Upper lobe of left lung (tissue), 6 donors: ENCODE measurements around the gene MCCC1. TPM values are rescaled to one million over a fixed set of nuclear protein-coding genes. Genes with fewer than 3 reads are reported as not detected.

Experiments used
- ATAC-seq, 2 donors: fragments of 200-7000 bp; cut with Tn5 transposase; one replicate each; pipeline ENCODE4 v1.9.1; 2022; ENCODE audit warnings: mild to moderate bottlenecking in 2 of 2, moderate library complexity in 2 of 2; ENCODE audit not compliant: low FRiP score in 2 of 2
- DNase-seq, 2 donors: peaks; one replicate each; pipeline ENCODE4 v3.0.0-alpha.2; 2019 to 2020
- H3K27ac ChIP-seq, 4 donors: fragments of 200-600 bp; sonication (generic); one replicate each; pipeline ENCODE4 v1.5.1; 2016 to 2019
- H3K27me3 ChIP-seq, 4 donors: fragments of 200-600 bp; sonication (generic); one replicate each; pipeline ENCODE4 v1.5.1; 2017 to 2019
- H3K36me3 ChIP-seq, 4 donors: fragments of 200-600 bp; sonication (generic); one replicate each; pipeline ENCODE4 v1.5.1; 2016 to 2019
- H3K4me1 ChIP-seq, 4 donors: fragments of 200-600 bp; sonication (generic); one replicate each; pipeline ENCODE4 v1.5.1; 2018 to 2019
- H3K4me3 ChIP-seq, 4 donors: fragments of 200-600 bp; sonication (generic); one replicate each; pipeline ENCODE4 v1.5.1; 2017 to 2019; ENCODE audit warnings: mild to moderate bottlenecking in 2 of 4, moderate library complexity in 1 of 4
- H3K9me3 ChIP-seq, 4 donors: fragments of 200-600 bp; sonication (generic); one replicate each; pipeline ENCODE4 v1.5.1; 2018 to 2019
- EP300 ChIP-seq, 4 donors: sonication (generic); formaldehyde crosslinking; IDR thresholded peaks; one replicate each; pipeline ENCODE4 v1.5.1; 2017; ENCODE audit warnings: antibody characterized with exemption in 4 of 4, control low read depth in 2 of 4
- POLR2A ChIP-seq, 4 donors: fragments of 450-650 bp; IDR thresholded peaks; one replicate each; pipeline ENCODE4 v1.5.1; 2016 to 2017; ENCODE audit warnings: antibody characterized with exemption in 4 of 4, mild to moderate bottlenecking in 2 of 4
- POLR2AphosphoS5 ChIP-seq, 2 donors: sonication (generic); formaldehyde crosslinking; IDR thresholded peaks; one replicate each; pipeline ENCODE4 v1.5.1; 2017; ENCODE audit warnings: antibody characterized with exemption in 2 of 2
- WGBS, 2 donors: methylation state at CpG; one replicate each; pipeline ENCODE4 v1.1.5; 2017 to 2018; 5-methylcytosine and 5-hydroxymethylcytosine counted together
- total RNA-seq, 6 donors: library from RNA; depleted of rRNA in 4 of 6; stranded (reverse); fragments of >200 nt in 4 of 6; gene quantifications; one replicate each; pipeline versions ENCODE4 v1.1.0 to v1.2.1, GENCODE V29; 2016 to 2021
- TF ChIP-seq, protein P1 (sequence below), 6 experiments: fragments of 450-650 bp in 4 of 6; fragments of 200-600 bp in 2 of 6; sonication (generic) in 2 of 6; IDR thresholded peaks; one replicate each; pipeline ENCODE4 v1.5.1; 2016 to 2019; ENCODE audit warnings: antibody characterized with exemption in 6 of 6
- donor health status: DM: no; HTN: no; CAD: no; lungs with moderate emphysema.
- donor health status: DM: no; HTN: yes; CAD: no; lungs with severe emphysema.

MCCC1 gene
- total RNA-seq, 6 donors from 2014 or later: 44.6 to 157 (median 85.4) TPM

DNA sequence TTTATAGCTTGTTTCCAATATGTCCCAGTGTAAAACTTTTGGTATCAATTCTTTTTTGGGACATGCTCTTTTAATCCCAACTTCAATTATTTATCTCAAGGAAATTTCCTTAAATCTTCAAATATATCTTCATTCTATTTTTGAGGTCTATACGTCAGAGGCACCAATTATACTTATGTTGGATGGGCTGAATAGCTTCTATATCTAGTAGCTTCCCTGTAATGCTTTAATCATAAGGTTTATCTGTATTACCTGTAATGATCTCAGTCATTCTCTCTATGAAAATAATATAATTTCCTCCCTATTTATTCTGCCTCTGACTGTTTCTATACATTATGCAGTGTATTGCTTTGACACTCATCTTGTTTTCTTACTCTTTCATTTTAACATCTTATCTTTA is 29.9 kb upstream of the MCCC1 start:
- Histone ChIP-seq H3K4me3 (no peak overlapping the region), H3K4me1 (peaks cover 0 to 8% (median 0%) of the 10 kb centered on the region in 4 donors), H3K9me3 (peaks cover 3 to 11% (median 6%) of the 10 kb centered on the region in 4 donors), H3K36me3 (no peaks in the 10 kb centered on the region), H3K27ac (no peak overlapping the region), H3K27me3 (no peaks in the 10 kb centered on the region)
- ATAC-seq (no peak), DNase-seq (no peak)
- TF ChIP-seq POLR2AphosphoS5 (IDR thresholded peaks at IDR 0.05) (no peak), POLR2A (IDR thresholded peaks at IDR 0.05) (no peak), EP300 (IDR thresholded peaks at IDR 0.05) (no peak)
- TF ChIP-seq, protein P1, sequence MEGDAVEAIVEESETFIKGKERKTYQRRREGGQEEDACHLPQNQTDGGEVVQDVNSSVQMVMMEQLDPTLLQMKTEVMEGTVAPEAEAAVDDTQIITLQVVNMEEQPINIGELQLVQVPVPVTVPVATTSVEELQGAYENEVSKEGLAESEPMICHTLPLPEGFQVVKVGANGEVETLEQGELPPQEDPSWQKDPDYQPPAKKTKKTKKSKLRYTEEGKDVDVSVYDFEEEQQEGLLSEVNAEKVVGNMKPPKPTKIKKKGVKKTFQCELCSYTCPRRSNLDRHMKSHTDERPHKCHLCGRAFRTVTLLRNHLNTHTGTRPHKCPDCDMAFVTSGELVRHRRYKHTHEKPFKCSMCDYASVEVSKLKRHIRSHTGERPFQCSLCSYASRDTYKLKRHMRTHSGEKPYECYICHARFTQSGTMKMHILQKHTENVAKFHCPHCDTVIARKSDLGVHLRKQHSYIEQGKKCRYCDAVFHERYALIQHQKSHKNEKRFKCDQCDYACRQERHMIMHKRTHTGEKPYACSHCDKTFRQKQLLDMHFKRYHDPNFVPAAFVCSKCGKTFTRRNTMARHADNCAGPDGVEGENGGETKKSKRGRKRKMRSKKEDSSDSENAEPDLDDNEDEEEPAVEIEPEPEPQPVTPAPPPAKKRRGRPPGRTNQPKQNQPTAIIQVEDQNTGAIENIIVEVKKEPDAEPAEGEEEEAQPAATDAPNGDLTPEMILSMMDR (IDR thresholded peaks at IDR 0.05): no peak
- 95 to 100% methylated on average over 1 of the region's 1 CpG for WGBS, 2 donors

DNA sequence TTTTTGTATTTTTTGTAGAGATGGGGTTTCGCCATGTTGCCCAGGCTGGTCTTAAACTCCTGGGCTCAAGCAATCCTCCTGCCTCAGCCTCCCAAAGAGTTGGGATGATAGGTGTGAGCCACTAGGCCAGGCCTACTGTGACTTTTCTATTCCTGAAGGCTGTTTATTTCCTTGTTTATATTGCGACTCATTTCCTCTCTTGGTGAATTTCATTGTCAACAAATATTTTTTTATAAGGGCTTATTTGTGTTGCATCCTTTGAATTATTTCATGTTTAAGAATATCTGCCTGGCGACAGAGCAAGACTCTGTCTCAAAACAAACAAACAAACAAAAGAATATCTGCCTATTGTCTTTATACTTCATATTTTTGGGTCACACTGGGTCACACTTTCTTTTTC is 29.4 kb upstream of the MCCC1 start:
- Histone ChIP-seq H3K9me3 (peaks cover 3 to 11% (median 6%) of the 10 kb centered on the region in 4 donors), H3K36me3 (no peaks in the 10 kb centered on the region), H3K27ac (no peak overlapping the region), H3K4me3 (no peak overlapping the region), H3K4me1 (peaks cover 0 to 8% (median 0%) of the 10 kb centered on the region in 4 donors), H3K27me3 (no peaks in the 10 kb centered on the region)
- 93 to 94% methylated on average over 3 of the region's 3 CpGs for WGBS, 2 donors
- ATAC-seq (no peak), DNase-seq (no peak)
- TF ChIP-seq EP300 (IDR thresholded peaks at IDR 0.05) (no peak), POLR2AphosphoS5 (IDR thresholded peaks at IDR 0.05) (no peak), POLR2A (IDR thresholded peaks at IDR 0.05) (no peak)
- TF ChIP-seq, protein P1 (IDR thresholded peaks at IDR 0.05): no peak

DNA sequence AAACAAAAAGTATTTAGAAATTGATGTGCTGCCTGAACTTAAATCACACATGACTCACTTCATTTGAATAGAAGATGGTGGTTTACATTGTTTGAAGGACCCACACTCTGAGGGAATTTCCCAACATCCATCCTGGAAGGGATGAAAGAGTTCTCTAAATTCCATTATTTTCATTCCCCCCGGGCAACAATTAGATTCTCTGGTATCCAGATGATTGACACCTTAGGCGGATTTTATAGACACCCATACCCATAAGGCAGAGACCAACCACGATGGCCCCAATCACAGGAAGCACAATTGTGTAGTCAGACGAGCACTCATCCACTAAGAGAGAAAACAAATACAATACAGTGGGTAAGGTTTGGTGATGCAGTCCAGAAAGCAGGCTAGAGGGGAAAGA is 24.6 kb upstream of the MCCC1 start:
- Histone ChIP-seq H3K9me3 (peaks cover 0 to 1% (median 0%) of the 10 kb centered on the region in 4 donors), H3K27me3 (no peaks in the 10 kb centered on the region), H3K36me3 (no peaks in the 10 kb centered on the region), H3K4me3 (no peak overlapping the region), H3K27ac (no peak overlapping the region), H3K4me1 (no peaks in the 10 kb centered on the region)
- TF ChIP-seq POLR2A (IDR thresholded peaks at IDR 0.05) (no peak), POLR2AphosphoS5 (IDR thresholded peaks at IDR 0.05) (no peak), EP300 (IDR thresholded peaks at IDR 0.05) (no peak)
- TF ChIP-seq, protein P1 (IDR thresholded peaks at IDR 0.05): no peak
- 49 to 57% methylated on average over 4 of the region's 4 CpGs for WGBS, 2 donors
- ATAC-seq (no peak), DNase-seq (no peak)

DNA sequence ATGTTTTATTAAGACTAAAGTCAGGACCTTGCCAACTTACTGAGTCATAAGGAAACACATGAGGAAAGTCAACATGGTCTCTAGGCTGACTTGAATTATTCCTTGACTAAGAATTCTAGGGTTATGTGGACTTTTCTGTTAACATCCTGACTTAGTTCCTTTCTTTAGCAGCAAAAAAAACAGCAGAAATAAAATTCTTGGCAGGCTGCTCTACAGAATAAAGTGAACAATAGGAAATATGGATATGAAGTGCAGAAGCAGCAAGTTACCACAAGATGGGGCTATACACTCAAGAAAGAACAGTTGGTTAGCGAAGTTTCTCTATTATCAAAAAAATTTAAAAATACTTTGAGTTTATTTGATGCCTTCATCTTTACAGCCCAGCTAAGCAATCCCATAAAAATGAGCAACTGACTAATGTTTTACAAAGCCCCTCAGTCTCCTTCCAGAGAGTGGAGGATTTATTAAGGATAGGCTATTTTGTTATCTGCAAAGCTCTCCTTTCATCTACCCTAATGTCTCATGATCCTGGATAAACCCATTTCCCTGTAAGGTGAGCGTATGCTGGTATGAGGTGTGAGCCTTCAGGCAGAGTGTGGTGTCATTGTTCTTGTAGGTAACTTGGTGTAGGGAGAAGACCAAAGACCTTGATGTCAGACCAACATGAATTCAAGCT is 23.1 kb upstream of the MCCC1 start:
- Histone ChIP-seq H3K4me3 (no peak overlapping the region), H3K4me1 (peaks cover 0 to 2% (median 0%) of the 10 kb centered on the region in 4 donors), H3K36me3 (no peaks in the 10 kb centered on the region), H3K27ac (no peak overlapping the region), H3K9me3 (no peaks in the 10 kb centered on the region), H3K27me3 (no peaks in the 10 kb centered on the region)
- no peak for DNase-seq
- ATAC-seq: peak in 1 of 2 donors; percentile 80
- 37 to 46% methylated on average over 2 of the region's 2 CpGs for WGBS, 2 donors
- no peak for TF ChIP-seq POLR2AphosphoS5 (IDR thresholded peaks at IDR 0.05)
- TF ChIP-seq, protein P1 (IDR thresholded peaks at IDR 0.05): peak; percentile 65 to 84 (median 78)
